ENCODE measurements around the gene MC5R.

DNA sequence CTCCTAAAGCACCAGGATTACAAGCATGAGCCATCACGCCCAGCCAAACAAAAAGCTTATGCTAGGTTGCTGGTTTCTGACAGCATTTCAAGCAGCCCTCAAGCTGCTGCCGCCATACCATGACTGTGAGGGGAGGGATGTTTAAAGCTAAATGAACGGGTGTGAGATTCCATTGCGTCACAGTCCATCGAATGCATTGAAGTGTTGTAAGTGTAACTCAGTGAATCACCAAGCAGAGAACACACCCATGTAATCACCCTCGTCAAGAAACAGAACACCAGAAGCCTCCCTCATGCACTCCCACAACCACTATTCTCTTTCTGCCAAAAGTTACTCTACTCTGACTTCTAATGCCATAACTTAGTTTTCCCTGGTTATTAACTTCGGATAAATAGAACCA lies 32.8 kb upstream of the MC5R start:
- TF ChIP-seq, protein P1, sequence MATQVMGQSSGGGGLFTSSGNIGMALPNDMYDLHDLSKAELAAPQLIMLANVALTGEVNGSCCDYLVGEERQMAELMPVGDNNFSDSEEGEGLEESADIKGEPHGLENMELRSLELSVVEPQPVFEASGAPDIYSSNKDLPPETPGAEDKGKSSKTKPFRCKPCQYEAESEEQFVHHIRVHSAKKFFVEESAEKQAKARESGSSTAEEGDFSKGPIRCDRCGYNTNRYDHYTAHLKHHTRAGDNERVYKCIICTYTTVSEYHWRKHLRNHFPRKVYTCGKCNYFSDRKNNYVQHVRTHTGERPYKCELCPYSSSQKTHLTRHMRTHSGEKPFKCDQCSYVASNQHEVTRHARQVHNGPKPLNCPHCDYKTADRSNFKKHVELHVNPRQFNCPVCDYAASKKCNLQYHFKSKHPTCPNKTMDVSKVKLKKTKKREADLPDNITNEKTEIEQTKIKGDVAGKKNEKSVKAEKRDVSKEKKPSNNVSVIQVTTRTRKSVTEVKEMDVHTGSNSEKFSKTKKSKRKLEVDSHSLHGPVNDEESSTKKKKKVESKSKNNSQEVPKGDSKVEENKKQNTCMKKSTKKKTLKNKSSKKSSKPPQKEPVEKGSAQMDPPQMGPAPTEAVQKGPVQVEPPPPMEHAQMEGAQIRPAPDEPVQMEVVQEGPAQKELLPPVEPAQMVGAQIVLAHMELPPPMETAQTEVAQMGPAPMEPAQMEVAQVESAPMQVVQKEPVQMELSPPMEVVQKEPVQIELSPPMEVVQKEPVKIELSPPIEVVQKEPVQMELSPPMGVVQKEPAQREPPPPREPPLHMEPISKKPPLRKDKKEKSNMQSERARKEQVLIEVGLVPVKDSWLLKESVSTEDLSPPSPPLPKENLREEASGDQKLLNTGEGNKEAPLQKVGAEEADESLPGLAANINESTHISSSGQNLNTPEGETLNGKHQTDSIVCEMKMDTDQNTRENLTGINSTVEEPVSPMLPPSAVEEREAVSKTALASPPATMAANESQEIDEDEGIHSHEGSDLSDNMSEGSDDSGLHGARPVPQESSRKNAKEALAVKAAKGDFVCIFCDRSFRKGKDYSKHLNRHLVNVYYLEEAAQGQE (IDR thresholded peaks at IDR 0.05) = no peak
- TF ChIP-seq, protein P2, sequence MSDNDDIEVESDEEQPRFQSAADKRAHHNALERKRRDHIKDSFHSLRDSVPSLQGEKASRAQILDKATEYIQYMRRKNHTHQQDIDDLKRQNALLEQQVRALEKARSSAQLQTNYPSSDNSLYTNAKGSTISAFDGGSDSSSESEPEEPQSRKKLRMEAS (IDR thresholded peaks at IDR 0.05) = no peak
- TF ChIP-seq, protein P3, sequence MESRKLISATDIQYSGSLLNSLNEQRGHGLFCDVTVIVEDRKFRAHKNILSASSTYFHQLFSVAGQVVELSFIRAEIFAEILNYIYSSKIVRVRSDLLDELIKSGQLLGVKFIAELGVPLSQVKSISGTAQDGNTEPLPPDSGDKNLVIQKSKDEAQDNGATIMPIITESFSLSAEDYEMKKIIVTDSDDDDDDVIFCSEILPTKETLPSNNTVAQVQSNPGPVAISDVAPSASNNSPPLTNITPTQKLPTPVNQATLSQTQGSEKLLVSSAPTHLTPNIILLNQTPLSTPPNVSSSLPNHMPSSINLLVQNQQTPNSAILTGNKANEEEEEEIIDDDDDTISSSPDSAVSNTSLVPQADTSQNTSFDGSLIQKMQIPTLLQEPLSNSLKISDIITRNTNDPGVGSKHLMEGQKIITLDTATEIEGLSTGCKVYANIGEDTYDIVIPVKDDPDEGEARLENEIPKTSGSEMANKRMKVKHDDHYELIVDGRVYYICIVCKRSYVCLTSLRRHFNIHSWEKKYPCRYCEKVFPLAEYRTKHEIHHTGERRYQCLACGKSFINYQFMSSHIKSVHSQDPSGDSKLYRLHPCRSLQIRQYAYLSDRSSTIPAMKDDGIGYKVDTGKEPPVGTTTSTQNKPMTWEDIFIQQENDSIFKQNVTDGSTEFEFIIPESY (IDR thresholded peaks at IDR 0.05) = no peak
- TF ChIP-seq, protein P4, sequence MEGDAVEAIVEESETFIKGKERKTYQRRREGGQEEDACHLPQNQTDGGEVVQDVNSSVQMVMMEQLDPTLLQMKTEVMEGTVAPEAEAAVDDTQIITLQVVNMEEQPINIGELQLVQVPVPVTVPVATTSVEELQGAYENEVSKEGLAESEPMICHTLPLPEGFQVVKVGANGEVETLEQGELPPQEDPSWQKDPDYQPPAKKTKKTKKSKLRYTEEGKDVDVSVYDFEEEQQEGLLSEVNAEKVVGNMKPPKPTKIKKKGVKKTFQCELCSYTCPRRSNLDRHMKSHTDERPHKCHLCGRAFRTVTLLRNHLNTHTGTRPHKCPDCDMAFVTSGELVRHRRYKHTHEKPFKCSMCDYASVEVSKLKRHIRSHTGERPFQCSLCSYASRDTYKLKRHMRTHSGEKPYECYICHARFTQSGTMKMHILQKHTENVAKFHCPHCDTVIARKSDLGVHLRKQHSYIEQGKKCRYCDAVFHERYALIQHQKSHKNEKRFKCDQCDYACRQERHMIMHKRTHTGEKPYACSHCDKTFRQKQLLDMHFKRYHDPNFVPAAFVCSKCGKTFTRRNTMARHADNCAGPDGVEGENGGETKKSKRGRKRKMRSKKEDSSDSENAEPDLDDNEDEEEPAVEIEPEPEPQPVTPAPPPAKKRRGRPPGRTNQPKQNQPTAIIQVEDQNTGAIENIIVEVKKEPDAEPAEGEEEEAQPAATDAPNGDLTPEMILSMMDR (IDR thresholded peaks at IDR 0.05; ENCODE audit: low read depth, low read length, missing input control) = no peak
- no peak for TF ChIP-seq SP1 (IDR thresholded peaks at IDR 0.05)
